GM19193 (cell line): ENCODE results near the gene CIAO1.

Experiments used
- POLR2A ChIP-seq: IDR thresholded peaks from 4 replicates; pipeline ENCODE4 v1.6.1; 2011; ENCODE audit not compliant: insufficient read depth, insufficient read length; ENCODE audit errors: extremely low read depth

Gene CIAO1

DNA sequence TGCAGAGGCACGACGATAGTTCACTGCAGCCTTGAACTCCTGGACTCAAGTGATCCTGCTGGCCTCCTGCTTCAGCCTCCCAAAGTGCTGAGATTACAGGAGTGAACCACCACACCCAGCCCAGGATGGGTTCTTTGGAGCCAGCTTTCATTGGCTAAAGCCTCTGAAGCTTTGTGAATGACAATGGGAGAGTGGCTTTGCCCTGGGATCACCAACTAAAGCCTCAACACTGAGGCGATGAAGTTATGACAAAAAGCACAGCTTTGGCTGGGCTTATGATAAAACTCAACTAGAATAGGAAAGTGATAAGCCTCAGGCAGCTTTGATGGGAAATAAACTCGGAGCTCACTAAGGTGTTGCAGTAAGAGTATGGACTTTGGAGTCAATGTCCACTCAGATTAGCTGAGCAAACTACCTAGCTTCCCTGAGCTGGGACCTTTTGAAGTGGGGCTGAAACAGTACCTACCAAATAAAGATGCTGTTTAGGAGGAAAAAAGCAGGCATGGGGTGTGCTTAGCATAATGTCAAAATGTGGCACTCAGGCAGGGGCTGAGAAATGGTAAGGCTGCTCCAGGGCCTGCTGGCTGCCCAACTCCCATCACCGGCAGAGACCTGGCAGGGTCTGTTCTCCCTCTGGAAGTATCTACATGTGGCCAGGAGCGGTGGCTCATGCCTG lies 4.6 kb upstream of the CIAO1 start:
- no peak for TF ChIP-seq POLR2A

DNA sequence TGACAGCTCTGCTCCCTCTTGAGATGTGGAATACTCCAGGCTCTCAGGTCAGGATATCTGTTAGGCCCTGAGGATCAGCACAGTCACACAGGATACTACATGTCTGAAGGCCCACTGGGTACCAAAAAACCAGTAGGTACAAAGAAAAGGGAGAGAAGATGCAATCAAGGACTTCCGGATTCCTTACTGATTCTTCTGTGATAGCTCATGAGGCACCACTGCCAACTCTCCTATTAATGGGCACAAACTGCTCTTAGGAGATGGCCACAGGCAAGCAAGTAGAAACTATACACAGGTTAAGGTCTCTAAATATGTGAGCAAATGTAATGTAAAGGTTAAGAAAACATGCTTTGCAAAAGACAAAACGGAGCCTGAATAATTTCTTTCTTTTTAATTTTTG lies 3.7 kb upstream of the CIAO1 start:
- no peak for TF ChIP-seq POLR2A

DNA sequence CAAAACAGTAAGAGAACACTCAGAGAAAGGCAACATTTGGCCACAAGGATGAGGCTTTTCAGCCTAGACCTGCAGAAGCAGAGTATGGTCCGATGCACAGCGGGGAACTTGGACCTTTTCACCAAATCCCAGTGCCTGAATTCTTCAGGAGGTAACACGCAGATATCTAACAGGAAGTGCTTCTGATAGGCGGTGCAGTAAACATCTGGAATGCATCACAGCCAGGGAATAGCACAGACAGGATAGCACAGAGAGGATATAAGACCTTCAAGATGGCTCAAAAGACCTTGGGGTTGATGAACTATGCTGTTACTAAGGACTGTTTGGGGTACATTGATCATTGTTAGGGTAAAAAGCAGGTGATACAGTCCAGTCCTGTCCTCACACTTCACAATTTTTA lies 1.9 kb upstream of the CIAO1 start:
- TF ChIP-seq POLR2A: no peak

DNA sequence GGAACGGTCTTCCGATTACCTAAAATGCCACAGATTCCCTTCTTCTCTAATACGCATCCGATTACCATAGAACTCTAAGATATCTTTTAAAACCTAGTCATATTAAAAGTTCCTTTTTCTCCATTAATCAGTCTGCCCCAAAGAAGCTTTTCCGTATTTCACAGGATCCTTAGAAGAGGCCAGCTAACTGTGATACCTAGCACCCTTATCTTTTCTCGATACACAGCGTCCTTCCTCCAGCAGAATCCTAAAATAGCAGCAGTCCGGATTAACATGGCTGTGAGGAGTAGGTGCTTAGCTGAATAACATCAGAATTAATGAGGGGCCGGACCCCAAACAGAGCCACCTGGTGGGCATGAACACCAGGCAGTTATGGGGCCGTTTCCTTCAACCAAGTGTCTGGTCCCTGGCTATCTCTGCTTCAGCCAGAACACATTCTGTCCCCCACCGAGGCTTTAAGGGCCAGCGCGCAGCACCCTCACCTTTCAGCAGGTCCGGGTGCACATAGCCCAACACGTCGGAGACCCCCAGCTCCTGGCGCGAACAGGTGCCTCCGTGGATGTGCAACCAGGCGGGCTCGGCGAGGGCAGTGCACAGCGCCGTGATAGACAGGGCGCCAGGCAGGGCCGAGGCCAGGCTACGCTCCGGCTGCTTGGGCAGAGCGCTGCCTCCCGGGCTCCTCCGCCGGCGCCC lies 1.2 kb upstream of the CIAO1 start:
- no peak for TF ChIP-seq POLR2A

DNA sequence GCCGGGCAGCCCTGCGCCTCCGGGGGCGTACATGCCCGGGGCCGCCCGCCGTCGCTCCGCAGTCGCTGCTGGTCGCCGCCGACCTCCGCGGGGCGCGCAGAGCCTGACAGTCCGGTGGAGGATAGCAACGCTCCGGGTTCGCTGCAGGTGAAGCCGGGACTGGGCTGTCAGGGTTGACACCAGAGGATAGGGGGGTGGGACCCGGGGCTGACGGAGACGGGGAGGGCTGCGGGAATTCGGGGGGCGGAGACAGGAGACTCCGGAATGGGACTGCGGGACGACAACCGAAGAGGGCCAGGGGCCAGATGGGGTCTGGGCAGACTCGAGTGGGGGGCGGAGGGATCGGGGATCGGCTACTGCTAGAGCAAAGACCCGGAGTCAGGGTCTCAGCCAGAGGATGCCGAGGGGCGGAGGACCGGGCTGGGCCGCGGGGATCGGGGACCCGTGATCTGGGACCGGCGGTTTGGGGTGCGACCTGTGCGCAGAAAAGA lies 631 bp upstream of the CIAO1 start:
- TF ChIP-seq POLR2A: no peak

DNA sequence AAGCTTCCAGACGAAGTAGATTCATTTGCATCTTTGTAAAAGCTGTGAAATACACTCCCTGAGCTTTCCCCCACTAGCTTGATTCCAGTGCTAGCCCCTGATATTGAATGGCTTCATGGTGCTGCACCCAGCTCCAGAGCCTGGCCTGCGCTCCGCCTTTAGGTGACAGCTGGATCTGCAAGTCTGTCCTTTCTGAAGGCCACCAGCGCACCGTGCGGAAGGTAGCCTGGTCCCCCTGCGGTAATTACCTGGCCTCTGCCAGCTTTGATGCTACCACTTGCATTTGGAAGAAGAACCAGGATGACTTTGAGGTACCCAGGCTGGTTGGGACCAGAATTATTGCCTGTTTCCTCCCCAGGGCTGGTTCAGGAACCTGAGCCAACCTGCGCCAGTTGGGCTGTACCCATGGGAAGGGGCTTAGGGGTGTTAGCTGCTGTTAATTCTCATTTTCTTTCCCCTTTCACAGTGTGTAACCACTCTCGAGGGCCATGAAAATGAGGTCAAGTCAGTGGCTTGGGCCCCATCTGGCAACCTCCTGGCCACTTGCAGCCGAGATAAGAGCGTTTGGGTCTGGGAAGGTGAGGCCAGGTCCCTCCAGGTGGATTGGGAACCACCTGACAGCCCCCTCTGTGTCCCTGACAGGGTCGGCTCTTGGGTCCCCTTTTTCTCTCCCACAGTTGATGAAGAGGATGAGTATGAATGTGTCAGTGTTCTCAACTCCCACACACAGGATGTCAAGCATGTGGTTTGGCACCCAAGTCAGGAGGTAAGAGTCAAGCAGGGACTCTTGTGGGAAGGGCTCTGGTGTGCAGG lies 1.3 kb downstream of the CIAO1 start:
- no peak for TF ChIP-seq POLR2A

DNA sequence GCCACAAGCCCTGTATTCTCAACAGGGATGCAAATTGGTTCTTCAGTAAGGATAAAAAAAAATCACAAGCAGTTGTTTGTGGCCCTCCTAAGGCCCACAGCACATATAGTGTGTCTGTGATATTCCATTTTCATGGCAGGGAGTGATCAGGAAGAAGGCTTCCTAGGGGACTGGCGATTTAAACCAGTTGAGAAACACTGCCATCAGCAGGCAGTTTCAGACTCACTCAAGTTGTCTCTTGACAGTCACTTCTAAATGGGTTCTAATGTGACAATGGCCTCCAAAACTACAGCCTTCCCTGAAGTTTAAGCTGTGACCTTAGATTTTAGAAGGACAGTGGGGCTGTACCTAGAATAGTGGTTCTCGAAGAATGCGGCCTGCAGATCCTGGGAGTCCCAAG lies 6.0 kb downstream of the CIAO1 start:
- no peak for TF ChIP-seq POLR2A

DNA sequence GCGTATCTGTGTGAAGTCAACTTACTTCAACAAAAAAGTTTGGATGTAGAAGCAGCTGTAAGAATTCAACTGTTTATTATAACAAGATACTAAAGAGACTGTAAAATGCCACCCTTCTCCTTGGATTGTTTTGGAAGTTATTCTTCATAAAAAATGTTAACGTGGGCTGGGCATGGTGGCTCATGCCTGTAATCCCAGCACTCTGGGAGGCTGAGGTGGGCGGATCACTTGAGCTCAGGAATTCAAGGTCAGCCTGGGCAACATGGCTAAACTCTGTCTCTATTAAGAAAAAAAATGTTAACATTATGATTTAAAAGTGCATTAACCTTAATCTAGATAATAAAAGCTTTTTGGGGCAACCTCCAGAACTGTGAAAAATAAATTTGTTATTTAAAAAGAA lies 7.7 kb downstream of the CIAO1 start:
- no peak for TF ChIP-seq POLR2A

DNA sequence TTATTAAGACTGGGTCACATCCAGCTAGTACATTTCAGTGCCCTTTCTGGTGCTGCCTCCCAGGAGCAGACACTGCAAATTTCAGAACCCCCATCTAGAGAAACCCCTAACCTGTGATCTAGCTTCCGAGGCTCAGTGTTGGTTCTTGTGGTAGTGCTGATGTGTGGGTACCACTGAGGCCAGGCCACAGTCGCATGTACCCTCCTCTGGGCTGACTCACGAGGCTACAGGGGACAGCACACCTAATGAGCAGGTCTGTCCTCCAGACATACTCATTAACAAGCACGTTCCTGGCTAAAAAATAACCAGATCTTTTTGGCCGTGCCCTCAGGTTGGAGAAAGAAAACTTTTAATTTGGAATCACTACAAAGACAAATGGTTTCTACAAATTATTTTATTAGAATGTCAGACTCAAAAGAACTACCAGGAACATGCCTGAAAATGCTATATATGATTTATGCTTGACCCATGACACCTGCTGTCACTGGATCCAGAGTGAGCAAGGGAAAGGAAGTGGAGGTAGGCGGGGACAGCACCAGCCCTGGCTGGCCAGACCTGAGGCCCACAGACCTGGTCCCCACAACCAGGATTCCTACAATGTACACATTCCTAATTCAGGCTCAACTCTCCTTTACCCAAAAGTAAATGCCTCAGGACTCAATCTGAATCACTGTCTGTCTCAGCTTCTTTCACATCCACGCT lies 8.5 kb downstream of the CIAO1 start:
- no peak for TF ChIP-seq POLR2A

DNA sequence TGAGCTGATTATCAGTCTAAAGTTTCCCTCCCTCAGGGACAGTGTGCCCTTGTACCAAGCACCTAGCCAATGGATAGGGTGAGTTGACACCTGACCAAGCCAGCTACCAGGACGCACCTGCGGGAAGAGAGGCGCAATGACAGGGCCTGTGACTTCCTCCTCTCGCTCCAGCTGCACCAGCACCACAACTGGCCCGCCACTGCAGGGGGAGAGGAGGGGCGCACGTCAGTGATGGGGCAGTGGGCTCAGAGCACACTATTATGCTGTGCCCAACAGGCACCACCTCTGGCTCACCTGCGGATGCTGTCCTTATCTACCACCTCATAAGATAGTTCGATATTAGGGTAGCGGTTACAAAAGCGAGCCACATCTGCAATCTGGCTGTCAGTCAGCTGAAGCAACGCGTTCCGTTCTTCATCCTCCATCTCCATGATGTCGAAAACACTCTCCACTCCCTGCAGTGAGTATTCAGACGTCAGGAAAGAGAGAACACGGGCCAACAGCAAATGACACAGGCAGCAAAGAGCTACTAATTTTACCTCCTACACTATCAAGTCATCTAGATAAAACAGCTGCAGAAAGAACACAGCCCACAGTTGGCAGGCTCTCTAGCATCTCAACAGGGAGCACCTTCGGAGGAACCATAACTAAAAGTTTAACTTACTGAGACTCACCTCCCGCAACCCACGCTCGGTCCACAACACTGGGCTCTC lies 10.9 kb downstream of the CIAO1 start:
- TF ChIP-seq POLR2A: no peak

DNA sequence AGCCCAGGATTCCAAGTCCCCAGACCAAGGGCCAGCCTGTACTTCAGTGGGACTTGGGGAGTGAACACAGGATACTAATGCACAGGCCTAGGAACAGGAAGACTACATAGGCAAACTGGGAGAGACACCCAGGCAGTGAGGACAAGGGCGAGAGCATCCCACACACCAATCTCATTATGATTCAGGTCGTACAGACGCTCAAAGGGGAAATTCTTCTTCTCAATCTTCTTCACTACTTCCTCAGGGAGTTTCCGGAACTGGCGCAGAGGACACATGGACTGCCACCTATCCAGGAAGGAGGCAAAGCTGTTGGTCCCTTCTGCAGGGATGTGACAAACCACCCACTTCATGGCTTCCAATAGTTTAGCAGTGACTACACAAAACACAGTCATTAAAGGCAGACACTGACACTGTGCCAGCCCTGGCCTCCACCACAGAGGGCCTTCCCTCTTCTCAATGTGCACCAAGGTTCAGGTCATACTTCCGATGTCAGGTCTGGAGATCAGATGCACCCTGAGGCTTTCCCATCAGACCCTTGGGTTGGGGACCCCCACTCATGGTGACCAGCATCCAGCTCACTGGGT lies 21.3 kb downstream of the CIAO1 start:
- no peak for TF ChIP-seq POLR2A

DNA sequence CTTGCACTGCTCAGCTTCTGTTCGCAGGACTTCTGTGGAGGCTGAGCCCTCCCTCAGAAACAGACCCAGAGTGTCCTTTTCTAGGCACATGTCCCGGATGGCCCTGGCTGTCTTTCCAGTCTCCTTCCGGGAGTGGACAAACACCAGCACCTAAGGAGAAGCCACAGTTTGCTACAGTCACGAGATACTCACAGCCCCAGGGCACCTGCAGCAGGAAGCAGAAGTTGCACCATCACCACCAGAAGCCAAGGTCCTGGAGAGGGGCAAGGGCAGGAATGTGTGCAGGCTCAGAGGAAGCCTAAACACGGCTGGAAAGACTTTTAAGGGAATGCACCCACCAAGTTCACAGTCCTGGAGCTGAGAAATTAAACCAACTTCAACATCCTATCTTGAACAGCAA lies 25.7 kb downstream of the CIAO1 start:
- no peak for TF ChIP-seq POLR2A

DNA sequence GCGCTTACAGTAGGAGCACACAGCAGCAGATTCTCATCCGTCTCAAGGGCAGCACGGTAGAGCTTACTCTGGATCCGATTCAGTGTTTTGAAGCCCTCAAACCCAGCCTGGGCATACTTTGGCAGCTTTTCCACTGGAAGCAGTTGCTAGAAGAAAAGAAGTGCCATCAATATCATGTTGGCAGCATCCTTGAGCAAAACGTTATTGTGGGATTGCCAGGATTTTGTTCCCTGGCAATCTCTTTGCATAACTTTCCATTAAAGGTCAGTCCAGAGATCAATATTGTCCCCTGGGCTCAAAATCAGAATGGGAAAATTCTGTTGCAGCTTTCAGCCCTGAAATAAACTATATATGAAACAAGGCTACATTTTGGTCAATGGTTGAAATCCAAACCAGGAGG lies 30.9 kb downstream of the CIAO1 start:
- no peak for TF ChIP-seq POLR2A

DNA sequence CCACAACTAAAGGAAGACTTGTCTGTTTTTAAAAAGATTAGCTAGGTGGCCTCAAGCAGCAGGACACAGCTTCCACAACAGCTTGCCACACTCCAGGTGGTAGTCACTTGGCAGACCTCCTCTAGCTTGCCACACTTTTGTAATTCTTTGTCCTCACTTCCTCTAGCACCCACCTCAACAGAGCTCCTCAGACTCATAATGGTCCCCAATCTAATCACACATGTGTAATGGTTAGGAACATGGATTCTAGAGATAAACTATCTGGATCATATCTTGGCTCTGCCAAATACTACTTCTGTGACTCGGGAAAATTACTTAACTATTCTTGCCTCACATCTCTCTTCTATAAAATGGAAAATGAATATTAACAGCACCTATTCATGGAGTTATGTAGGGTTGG lies 35.8 kb downstream of the CIAO1 start:
- no peak for TF ChIP-seq POLR2A
